NCI-H510A (cell line): ENCODE data around the gene HACD1.
A peak's percentile ranks its signal among the peaks of the same experiment; 100 is the strongest.

ENCODE experiments used
- DNase-seq: peaks from one replicate; lab custom pipeline; 2025; lab: John Stamatoyannopoulos, UW

The HACD1 gene, protein sequence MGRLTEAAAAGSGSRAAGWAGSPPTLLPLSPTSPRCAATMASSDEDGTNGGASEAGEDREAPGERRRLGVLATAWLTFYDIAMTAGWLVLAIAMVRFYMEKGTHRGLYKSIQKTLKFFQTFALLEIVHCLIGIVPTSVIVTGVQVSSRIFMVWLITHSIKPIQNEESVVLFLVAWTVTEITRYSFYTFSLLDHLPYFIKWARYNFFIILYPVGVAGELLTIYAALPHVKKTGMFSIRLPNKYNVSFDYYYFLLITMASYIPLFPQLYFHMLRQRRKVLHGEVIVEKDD

DNA sequence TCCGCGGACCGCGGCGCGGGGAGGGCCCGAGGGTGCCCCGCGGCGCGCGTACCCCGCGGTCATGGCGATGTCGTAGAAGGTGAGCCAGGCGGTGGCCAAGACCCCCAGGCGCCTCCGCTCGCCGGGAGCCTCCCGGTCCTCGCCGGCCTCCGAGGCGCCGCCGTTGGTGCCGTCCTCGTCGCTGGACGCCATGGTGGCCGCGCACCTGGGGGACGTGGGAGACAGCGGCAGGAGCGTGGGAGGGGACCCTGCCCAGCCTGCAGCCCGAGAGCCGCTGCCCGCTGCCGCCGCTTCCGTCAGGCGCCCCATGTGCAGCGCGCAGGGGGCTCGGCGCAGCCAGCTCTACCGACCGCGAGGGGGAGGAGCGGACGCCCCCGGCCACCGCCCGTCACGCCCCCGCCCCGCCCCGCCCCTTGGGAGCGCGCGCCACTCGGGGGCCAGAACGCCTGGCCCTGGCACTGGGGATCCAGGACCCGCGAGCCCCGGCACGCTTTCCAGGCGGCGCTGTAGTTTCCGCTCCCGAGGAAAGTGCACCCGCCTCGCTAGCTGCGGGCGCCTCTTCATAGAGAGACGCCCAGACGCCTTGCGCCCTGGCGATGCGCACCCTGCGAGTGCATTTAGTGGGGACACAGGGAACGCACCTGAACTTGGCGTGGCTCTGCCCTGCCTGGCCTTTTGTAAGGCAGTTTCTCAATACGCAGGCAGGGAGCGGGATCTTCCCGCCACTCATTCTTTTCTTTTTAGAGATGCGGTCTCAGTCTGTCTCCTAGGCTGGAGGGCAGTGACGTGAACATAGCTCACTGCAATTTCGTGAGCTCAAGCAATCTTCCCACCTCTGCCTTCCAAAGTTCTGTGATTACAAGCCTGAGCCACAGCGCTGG is at the start of gene HACD1:
HACD1 (minus strand) TSS at position 344 of the 881 bp plus-strand sequence; CDS start at position 309, 35 bp downstream.
- peak; percentile 43 for DNase-seq

DNA sequence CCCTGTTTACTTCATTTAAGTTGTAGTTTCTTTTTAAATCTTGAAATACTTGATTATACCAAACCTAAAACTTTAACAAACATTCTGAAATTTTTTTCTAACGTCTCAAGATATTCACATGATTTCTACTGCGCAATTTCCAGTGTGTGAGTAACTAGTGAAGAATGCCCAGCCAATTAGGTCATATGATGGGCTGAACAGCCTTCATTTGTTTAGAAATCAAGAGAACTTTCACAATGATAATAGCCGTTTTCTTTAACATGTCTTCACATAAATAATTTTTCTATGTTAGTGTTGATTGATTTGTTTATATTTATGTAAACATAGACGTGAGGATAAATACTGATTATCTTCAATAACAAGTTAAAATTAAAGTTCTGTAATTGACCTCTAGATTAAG is 48.6 kb upstream of the HACD1 start:
- no peak for DNase-seq

DNA sequence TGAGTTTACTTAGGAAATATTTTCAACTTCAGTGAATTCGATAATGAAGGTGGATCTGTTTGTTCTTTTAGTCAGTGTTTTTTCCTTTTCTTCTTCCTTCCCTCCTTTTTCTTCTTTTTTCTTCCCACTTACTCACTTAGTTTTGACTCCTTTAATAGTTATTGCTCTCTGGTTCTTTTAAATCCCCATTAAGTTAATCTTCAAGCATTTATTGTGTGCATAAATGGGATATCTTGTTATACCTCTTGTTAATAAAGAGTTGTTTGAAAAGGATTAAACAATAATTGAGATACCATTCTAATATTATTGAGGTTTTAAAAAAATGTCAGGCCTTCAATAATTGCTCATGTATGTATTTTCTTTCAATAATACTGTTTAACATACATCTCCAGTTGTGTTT is 46.3 kb upstream of the HACD1 start:
- DNase-seq = no peak

DNA sequence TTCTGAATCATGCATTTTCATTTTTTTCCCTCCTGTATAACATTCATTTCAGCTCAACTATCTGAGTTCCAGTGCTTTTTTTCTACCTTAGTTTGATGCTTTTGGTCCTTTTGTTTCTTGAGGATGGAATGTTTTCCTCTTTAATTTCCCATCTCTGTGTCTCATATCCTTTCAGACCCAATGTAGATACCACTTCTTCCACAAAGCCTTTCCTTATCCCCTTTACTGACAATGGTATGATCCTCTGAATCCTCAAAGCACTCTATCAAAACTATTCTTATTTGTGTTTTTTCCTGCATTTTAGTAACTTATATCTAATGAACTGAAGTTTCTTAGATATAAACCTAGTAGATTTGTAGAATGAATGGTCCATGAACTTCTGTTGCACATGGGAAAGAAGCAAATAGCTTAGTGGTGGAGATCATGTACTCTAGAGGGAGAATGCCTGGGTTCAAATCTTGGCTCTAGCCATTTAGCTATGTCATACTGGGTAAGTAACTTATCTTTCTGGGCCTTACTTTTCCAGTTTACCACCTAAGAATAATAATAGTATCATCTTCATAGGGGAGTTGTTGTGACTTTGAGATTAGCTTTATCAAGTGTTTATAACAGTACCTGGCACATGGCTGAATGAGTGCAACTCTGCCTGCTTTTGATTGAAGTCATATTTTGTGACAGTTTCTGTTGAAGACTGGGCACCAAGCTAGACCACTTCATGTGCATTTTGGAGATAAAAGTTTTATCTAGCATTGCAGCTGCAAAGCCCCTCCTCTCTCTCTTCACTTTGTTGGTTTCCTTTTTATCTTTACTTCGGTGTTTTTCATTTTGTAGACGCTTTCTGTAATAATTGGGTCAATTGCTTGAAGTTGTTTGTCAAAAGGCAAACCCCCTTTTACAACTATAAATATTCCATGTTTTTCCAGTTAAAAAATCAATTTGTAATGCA is 45.3 kb upstream of the HACD1 start:
- DNase-seq = no peak

DNA sequence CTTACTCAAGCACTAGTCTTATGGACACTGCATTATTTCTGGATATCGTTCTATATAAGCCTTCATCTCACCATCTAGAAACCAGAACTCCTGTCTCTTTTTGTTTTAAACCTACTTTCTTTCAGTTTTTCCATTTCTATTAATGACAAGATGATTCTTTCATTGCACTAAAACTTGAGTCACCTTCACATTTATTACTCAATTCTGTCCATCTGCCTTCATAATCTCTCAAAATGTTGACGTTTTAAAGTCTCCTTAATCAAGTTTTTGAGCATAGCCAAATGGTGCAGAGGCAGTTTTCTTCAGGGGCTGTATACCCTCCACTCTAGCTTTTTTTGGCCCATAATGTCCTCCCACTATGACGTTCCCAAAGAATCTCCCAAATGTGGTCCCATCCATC is 44.3 kb upstream of the HACD1 start:
- no peak for DNase-seq

DNA sequence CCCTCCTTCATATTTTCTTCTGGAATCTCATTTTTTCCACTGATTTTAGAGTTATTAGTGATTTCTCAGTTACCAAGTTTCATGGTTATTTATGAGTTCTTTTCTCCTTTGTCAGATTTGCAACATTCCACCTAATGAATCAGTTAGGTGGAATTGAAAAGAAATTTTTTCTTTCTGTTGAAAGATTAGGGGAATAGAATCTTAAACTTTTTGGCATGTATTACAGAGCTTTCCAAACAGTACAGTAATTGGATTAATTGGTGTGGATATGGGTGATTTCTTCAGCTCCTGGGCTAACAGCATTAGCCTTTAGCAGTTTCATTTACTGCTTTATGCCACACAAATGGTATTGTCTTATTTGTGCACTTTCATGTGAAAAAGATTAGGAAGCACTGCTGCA is 43.7 kb upstream of the HACD1 start:
- DNase-seq = no peak

DNA sequence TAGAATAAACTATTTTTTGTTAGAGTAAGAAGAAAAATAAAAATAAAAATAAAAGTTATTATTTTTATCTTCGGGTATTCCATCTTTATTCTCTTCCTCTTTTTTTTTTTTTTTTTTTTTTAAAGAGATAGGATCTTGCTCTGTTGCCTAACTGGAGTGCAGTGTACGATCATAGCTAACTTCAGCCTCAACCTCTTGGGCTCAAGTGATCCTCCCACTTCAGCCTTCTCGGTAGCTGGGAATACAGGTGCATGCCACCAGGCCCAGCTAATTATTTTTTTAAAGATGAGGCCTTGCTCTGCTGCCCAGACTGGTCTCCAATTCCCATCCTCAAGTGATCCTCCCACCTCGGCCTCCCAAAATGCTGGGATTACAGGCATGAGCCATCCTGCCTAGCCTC is 42.2 kb upstream of the HACD1 start:
- no peak for DNase-seq

DNA sequence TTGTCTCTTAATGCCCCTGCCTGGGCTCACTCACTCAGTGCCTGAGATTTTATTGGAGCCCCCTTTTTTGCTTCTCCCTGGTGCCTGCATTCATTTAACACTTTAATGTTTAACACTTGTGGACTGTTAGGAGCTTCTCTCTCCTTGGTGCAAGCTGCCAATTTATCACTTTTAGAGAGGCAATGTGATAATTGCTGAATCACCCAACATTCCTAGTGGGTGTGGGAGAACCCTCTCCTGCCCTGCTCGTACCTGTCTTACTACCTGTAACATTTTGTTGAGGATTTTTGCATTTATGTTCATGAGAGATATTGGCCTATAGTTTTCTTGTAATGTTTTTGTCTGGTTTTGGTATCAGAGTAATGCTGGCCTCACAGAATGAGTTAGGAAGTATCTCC is 39.9 kb upstream of the HACD1 start:
- no peak for DNase-seq

DNA sequence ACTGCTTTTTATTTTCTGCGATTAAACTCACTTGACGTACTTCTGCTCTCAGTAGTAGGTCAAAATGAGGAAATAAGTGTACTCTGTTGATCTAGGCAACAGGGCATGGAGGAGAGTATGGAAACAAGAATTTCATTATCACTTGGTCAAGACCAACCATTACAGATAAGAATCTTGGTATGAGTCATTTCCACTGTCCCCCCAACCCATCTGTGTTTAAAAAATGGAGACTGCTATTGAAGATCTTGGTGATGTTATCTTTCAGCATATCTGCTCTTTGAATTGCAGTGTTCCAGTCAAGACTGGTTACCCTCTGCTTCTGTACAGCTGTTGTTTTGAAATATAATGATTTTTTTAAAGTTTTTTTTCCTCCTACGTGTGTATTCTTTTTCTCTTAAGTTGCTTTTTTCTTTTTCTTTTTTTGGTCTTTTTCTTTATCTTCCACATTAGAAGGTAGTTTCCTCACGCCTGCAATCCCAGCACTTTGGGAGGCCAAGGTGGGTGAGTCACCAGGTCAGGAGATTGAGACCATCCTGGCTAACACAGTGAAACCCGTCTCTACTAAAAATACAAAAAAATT is 38.5 kb upstream of the HACD1 start:
- DNase-seq = no peak

DNA sequence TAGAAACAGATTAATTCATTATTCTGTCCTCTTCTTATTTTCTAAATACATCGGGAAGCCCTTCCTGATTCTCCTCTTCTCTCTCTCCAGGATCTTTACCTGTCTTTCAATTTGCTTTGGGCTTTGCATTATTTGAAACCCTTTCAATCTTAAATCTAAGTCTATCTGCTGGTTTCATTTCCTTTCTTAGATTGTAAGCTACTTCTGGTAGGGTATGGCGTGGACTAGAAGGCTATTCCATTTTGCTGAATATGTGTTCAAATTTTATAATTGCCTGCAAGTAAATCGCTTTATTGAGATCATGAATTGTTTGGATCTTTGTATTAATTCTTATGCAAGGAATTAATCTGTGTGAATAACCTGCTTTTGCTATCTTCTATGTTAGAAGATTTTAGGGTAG is 37.8 kb upstream of the HACD1 start:
- DNase-seq = no peak

DNA sequence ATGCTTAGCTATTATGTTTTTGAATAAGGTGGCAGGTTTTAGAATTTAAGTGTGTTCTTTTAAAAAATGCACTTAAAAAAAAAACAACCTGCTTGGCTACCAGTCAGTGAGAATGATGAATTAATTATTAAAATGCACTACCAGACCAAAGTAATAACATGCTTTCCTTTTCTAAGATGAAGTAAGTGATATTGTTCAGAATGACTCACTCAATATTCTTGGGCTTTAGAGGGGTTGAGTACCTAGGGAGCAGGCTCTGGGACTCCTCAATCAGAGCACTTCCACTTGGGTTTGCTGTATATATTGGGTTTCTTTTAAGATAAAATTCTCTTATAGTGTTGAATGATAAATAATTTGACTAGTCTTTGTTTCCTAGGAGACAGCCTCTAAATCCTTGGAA is 35.4 kb upstream of the HACD1 start:
- no peak for DNase-seq

DNA sequence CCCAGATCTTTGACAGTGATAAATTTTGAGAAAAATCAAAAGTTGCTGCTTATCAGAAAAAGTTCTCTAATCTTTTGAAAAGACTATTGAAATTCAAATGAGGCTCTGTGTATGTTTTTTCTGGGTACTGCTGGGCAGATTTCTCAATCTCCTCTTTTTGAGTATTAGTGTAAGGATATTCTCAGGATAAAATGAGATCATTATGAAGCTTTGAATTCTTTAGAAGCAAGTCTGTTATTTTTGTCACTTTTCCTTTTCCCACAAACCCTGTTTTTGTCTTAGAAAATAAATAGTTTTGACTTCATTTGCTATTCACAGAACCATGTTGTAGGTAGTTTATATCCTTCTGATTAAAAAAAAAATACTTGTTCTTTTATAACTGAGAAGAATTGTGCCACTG is 34.7 kb upstream of the HACD1 start:
- DNase-seq = no peak

DNA sequence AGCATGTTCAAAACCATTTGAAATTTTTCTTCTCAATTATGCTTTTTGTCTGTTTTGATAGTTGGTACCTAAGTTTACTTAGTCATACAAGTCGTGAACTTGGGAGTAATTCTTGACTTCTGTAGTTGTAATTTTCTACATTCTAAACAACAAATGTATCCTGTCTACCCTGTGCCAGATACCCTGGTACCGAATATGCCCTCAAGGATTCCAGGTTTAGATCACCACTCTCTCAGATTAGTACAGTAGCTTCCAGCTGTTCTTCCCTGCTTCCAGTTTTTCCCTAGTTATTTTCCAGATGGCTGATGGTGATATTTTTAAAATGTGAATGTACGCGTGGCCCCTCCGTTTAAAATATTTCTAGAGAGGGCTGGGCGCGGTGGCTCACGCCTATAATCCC is 33.2 kb upstream of the HACD1 start:
- DNase-seq = no peak

DNA sequence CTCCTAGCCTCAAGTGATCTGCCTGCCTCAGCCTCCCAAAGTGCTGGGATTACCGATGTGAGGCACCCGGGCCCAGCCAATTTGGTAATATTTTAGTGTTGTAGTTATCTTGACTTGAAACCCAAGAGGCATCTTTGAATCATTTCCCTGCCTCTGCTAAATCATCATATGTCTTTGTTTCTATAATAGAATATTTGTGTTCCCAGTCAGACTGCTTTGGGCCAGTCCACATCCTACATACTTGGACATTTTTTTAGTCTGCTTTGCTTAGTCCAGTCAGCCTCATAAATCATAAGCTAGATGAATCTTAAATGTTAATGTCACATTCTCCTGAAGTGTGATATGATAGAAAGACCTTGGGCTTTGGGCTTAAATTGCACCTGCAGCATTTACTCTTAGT is 32.7 kb upstream of the HACD1 start:
- no peak for DNase-seq

DNA sequence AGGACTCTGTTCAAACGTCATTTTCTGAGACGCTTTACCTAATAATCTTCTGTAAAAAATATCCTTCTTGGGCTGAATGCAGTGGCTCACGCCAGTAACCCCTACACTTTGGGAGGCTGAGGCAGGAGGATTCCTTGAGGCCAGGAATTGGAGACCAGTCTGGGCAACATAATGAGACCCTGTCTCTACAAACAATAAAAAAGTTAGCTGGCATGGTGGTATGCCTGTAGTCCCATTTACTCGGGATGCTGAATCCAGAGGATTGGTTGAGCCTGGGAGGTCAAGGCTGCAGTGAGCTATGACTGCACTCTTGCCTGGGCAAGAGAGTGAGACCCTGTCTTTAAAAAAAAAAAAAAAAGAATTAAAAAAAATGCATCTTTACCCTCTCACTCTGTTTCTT is 31.9 kb upstream of the HACD1 start:
- no peak for DNase-seq

DNA sequence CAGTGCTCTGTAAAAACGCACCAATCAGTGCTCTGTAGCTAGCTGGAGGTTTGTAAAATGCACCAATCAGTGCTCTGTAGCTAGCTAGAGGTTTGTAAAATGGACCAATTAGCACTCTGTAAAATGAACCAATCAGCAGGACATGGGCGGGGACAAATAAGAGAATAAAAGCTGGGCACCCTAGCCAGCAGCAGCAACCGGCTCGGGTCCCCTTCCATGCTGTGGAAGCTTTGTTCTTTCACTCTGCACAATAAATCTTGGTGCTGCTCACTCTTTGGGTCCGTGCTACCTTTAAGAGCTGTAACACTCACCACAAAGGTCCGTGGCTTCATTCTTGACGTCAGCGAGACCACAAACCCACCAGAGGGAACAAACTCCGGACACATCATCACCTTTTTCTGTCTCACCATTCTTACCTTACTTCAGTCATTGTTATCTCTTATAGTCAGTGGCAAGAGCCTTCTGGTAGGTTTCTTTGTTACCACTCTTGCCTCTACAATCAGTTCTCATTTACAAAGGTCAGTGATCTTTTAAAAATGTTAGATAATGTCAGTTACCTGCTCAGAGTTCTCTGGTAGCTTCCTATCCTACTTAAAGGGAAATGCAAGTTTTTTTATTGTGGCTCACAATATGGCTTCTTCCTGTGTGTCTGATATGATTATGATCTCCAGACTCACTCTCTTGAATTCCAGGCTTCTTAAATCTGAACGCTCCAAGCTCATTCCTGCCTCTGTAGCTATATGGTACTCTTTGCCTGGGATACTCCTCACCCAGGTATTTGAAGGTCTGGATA is 31.3 kb upstream of the HACD1 start:
- DNase-seq = no peak

DNA sequence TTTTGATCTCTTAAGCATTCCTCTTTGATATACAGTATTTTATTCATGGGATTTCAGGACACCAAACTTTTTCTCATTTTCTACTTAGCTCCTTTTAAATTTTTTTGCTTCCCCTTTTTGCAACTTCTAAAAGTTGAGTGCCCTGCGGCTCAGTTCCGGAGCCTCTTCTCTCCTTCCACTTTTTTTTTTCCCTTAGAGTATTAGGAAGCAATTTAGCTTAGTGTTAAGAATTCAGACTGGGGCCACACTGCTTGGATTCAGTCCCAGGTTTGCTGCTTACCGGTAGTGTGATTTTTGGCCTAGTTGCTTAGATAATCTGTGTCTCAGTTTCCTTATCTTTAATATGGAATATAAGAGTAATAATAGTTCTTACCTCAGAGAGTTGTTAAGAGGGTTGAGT is 30.2 kb upstream of the HACD1 start:
- no peak for DNase-seq

DNA sequence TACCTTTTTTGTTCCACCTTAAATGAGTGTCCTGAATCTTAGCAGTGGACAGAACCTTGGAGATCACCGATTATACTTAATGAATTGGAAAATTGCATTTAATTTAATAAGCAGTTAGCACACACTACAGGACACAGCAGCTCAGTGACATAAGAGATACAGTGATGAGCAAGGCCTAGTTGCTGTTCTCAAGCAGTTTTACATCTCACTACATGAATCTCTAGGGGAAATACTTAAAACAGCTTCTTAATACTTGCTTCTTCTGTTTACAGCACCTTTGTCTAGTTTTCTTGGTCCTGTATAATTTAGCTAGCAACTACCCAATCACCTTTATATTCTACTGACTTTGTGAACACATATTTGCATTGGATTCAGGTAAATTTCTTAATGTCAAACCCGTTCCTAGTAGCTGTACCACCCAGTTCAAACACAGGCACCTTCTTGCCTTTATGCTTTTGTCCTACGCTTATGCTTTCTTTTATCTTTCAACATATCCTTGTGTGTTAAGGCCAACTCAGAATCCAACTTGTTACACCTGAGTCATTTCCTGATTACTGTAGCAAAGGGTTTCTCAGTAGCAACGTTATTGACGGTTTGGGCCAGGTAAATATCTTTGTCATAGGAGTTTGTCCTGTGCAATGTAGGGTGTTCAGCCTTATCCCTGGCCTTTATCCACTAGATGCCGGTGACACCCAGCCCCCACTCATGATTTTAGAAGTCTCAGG is 28.6 kb upstream of the HACD1 start:
- no peak for DNase-seq

DNA sequence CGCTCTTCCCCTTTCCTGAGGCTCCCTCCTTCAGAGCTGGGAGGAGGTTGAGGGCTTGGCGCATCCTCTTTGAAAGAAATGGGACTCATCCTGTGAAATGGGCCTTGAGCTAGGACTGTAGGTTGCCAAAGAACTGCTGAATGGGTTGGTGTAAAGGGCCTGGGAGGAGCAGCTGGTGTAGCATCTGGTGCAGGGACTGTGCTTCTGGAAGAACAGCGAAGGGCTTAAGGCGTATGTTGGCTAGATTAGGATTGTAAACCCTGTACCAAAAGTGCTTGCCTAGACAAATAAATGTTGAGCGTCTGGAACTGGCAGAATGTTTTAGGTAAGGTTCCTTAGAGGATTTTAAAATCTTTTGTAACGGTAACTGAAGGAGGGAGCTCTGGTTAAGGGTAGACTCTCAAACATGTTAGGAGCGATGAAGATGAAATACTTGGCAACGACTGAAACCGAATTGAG is 27.3 kb upstream of the HACD1 start:
- no peak for DNase-seq

DNA sequence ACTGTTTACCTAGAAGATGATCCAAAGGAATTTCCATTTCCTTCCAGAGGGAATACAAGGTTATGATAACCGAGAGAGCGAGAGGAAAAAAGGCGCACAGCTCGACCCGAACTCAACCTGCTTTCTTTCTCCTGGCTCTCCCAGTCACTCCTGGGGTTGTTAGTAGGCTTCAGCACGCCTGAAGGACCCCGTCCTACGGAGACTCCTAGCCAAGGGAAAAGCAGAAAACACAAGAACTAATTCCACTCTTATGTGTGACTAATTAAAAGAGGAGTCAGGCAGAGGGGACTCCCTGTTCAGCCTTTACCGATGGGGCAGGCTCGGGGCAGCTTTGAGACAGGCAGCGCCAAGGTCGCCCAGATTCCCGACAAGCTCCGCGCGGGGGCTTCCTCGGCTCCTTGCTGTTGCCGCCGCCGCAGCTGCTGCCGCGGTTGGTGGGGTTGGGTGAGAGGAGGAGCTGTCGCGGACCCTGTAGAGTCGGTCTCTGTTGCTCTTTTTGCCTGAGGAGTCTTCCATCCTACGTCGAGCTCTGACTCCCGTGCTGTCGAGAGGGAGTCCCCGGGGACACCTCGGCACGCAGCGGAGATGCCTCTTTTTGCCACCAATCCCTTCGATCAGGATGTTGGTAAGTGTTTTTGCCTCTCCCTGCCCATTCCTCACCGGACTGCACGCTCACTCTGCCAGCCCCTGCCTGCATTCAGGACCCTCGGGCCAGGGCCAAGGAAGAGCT is 26.7 kb upstream of the HACD1 start, which contains the start of gene STAM:
STAM (plus strand) TSS at position 397 of the 730 bp plus-strand sequence; CDS start at position 586, 189 bp downstream.
- peak; percentile 70 for DNase-seq
